HG03108 (cell line): Measurements from ENCODE around the gene SLC35E2B.

ENCODE experiments used
- ATAC-seq: cut with Tn5 transposase; IDR thresholded peaks from one replicate; pipeline ENCODE4 v1.9.1; 2021; ENCODE audit warnings: moderate library complexity; ENCODE audit not compliant: unreplicated experiment

The SLC35E2B gene

GRCh38 chr1:1615256-1616044 is 77.1 kb downstream of the SLC35E2B start, which contains the start of gene MIB2:
TSS of gene MIB2 (plus strand) at chr1:1615500. CDS start at chr1:1623453, 7,953 bp downstream.
- ATAC-seq = peak; percentile 80

GRCh38 chr1:1614954-1615255 is 77.7 kb downstream of the SLC35E2B start:
- no peak for ATAC-seq

GRCh38 chr1:1614204-1614953 is 78.2 kb downstream of the SLC35E2B start:
- no peak for ATAC-seq

GRCh38 chr1:1613509-1614082 is 79.0 kb downstream of the SLC35E2B start:
- ATAC-seq = no peak

- no peak for ATAC-seq
These were observed 80.5 kb downstream of the SLC35E2B start for GRCh38 chr1:1612104-1612400.

- ATAC-seq = no peak
These were observed 81.8 kb downstream of the SLC35E2B start for GRCh38 chr1:1610796-1611195.

GRCh38 chr1:1609822-1610485 is 82.6 kb downstream of the SLC35E2B start:
- no peak for ATAC-seq
